PC-3 (cell line): ENCODE data around the gene CASP8AP2. TPM values are rescaled to one million over a fixed set of nuclear protein-coding genes. Genes with fewer than 3 reads are reported as not detected.
"Not testable (repeated sequence)": the region's sequence is repeated elsewhere in the genome, so short reads cannot be mapped to it uniquely, and the experiment has no call there.

Source experiments
- ATAC-seq: fragments of 200-7000 bp; cut with Tn5 transposase; 2 replicates; pipeline ENCODE4 v1.9.1; 2020; ENCODE audit warnings: mild to moderate bottlenecking, moderate library complexity
- BruUV-seq: library from RNA; stranded (reverse); fragments of 400-500 nt; replicated peaks from 2 replicates; lab custom pipeline; 2021; lab: Mats Ljungman, UMichigan
- CTCF ChIA-PET: fragments of 300-600 bp; sonication (Branson Sonifier 250); formaldehyde crosslinking; loops from one replicate; lab custom pipeline; 2022; ENCODE audit warnings: antibody characterized with exemption; lab: Charles Lee
- POLR2A ChIA-PET: fragments of 300-600 bp; sonication (Branson Sonifier 250); formaldehyde crosslinking; loops from one replicate; lab custom pipeline; 2022; ENCODE audit warnings: antibody characterized with exemption; ENCODE audit not compliant: unreplicated experiment; lab: Charles Lee
- DNase-seq: peaks from one replicate; pipeline ENCODE4 v3.0.0-alpha.2; 2015
- H2AFZ ChIP-seq: fragments of 300-600 bp; sonication (generic); 2 replicates; pipeline ENCODE4 v1.6.0; 2016; ENCODE audit warnings: antibody characterized with exemption, low read length
- H3F3A ChIP-seq: fragments of 300-600 bp; sonication (generic); one replicate; pipeline ENCODE4 v1.6.0; 2017; ENCODE audit warnings: antibody characterized with exemption, low read length, control low read depth, mild to moderate bottlenecking; ENCODE audit not compliant: unreplicated experiment
- H3K27ac ChIP-seq: fragments of 300-600 bp; sonication (generic); 2 replicates; pipeline ENCODE4 v1.5.1; 2016; ENCODE audit warnings: mild to moderate bottlenecking, low read length
- H3K27me3 ChIP-seq: fragments of 300-600 bp; sonication (generic); 2 replicates; pipeline ENCODE4 v1.6.1; 2016; ENCODE audit warnings: low read length, mixed read lengths
- H3K36me3 ChIP-seq: fragments of 300-600 bp; sonication (generic); 2 replicates; pipeline ENCODE4 v1.6.1; 2016; ENCODE audit warnings: low read depth, mixed run types, low read length, mixed read lengths
- H3K4me1 ChIP-seq: fragments of 300-600 bp; sonication (generic); 2 replicates; pipeline ENCODE4 v1.5.1; 2016; ENCODE audit warnings: low read length; ENCODE audit not compliant: insufficient read depth
- H3K4me2 ChIP-seq: fragments of 300-600 bp; sonication (generic); 2 replicates; pipeline ENCODE4 v1.6.0; 2016; ENCODE audit warnings: low read length
- H3K4me3 ChIP-seq: fragments of 300-600 bp; sonication (generic); 2 replicates; pipeline ENCODE4 v1.5.1; 2016; ENCODE audit warnings: mild to moderate bottlenecking, low read length, mixed read lengths
- H3K79me2 ChIP-seq: fragments of 300-600 bp; sonication (generic); 2 replicates; pipeline ENCODE4 v1.6.1; 2017; ENCODE audit warnings: low read length, mixed read lengths
- H3K9ac ChIP-seq: fragments of 300-600 bp; sonication (generic); 2 replicates; pipeline ENCODE4 v1.6.0; 2016; ENCODE audit warnings: mild to moderate bottlenecking, low read length
- H3K9me2 ChIP-seq: fragments of 300-600 bp; sonication (generic); replicated peaks from 2 replicates; pipeline ENCODE4 v1.6.1; 2016; ENCODE audit warnings: mixed run types, low read length, mixed read lengths
- H3K9me3 ChIP-seq: fragments of 300-600 bp; sonication (generic); 2 replicates; pipeline ENCODE4 v1.6.1; 2016; ENCODE audit warnings: low read length, mixed read lengths
- H4K20me1 ChIP-seq: fragments of 300-600 bp; sonication (generic); 2 replicates; pipeline ENCODE4 v1.6.1; 2016; ENCODE audit warnings: low read length, mixed read lengths
- EZH2 ChIP-seq: fragments of 300-600 bp; sonication (generic); IDR thresholded peaks from one replicate; pipeline ENCODE4 v1.6.1; 2017; ENCODE audit warnings: antibody characterized with exemption, mild to moderate bottlenecking, low read length; ENCODE audit not compliant: unreplicated experiment
- EZH2phosphoT487 ChIP-seq: fragments of 300-600 bp; sonication (generic); IDR thresholded peaks from 2 replicates; pipeline ENCODE4 v1.6.1; 2018; ENCODE audit warnings: mild to moderate bottlenecking, antibody characterized with exemption, low read length, borderline replicate concordance
- intact Hi-C: fragments of 100-400 bp; cut with micrococcal nuclease; formaldehyde crosslinking; loops from 2 replicates; pipeline ENCODE4 v1.9.0; 2023
- total RNA-seq: library from RNA; depleted of rRNA; stranded (reverse); fragments of >200 nt; gene quantifications from 2 replicates; pipeline ENCODE4 v1.2.3, GENCODE V29; 2014
- TF ChIP-seq, protein P1 (sequence below): fragments of 300-600 bp; sonication (generic); conservative IDR thresholded peaks from 2 replicates; pipeline ENCODE4 v1.5.1; 2017; ENCODE audit warnings: antibody characterized with exemption, low read depth, mild to moderate bottlenecking, low read length

The CASP8AP2 gene
- total RNA-seq, 1 experiment from 2014 or later, result 6.6 TPM

DNA sequence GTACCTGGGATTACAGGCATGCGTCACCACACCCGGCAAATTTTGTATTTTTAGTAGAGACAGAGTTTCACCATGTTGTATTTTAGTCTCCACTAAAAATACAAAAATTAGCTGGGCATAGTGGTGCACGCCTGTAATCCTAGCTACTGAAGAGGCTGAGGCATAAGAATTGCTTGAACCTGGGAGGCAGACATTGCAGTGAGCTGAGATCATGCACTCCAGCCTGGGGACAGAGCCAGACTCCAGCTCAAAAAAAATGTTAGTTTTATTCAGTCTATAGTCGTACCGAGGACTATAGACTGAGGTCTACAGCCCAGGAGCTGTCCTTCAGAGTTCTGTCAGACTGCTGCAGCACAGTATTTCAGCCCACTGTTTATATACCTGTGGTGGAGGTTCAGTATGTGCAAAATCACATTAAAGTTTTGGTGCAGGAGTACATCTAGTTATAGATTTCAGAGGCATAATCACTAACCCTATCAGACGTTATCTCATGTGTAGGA is 3.6 kb upstream of the CASP8AP2 start:
- H3K4me2 ChIP-seq, result no peak overlapping the region
- DNase-seq (no peak), ATAC-seq (no peak)
- BruUV-seq, result no TSS peak
- no peak overlapping the region for H3K27ac ChIP-seq
- TF ChIP-seq EZH2phosphoT487, result no peak
- TF ChIP-seq, protein P1, sequence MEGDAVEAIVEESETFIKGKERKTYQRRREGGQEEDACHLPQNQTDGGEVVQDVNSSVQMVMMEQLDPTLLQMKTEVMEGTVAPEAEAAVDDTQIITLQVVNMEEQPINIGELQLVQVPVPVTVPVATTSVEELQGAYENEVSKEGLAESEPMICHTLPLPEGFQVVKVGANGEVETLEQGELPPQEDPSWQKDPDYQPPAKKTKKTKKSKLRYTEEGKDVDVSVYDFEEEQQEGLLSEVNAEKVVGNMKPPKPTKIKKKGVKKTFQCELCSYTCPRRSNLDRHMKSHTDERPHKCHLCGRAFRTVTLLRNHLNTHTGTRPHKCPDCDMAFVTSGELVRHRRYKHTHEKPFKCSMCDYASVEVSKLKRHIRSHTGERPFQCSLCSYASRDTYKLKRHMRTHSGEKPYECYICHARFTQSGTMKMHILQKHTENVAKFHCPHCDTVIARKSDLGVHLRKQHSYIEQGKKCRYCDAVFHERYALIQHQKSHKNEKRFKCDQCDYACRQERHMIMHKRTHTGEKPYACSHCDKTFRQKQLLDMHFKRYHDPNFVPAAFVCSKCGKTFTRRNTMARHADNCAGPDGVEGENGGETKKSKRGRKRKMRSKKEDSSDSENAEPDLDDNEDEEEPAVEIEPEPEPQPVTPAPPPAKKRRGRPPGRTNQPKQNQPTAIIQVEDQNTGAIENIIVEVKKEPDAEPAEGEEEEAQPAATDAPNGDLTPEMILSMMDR, result no peak
- no peak for TF ChIP-seq EZH2
- no peaks in the 10 kb centered on the region for H3K9me3 ChIP-seq
- no peak overlapping the region for H3K9ac ChIP-seq
- H3K27me3 ChIP-seq, result no peaks in the 10 kb centered on the region
- no peaks in the 10 kb centered on the region for H4K20me1 ChIP-seq
- H2AFZ ChIP-seq, result no peak overlapping the region
- POLR2A ChIA-PET, result no interaction called here
- H3K79me2 ChIP-seq, result peaks cover 14% of the 10 kb centered on the region
- CTCF ChIA-PET, result no interaction called here
- H3K36me3 ChIP-seq, result no peaks in the 10 kb centered on the region
- H3K4me1 ChIP-seq, result no peaks in the 10 kb centered on the region
- intact Hi-C loops, result no loop called here
- H3F3A ChIP-seq, result no peaks in the 10 kb centered on the region
- no peaks in the 10 kb centered on the region for H3K9me2 ChIP-seq
- no peak overlapping the region for H3K4me3 ChIP-seq

DNA sequence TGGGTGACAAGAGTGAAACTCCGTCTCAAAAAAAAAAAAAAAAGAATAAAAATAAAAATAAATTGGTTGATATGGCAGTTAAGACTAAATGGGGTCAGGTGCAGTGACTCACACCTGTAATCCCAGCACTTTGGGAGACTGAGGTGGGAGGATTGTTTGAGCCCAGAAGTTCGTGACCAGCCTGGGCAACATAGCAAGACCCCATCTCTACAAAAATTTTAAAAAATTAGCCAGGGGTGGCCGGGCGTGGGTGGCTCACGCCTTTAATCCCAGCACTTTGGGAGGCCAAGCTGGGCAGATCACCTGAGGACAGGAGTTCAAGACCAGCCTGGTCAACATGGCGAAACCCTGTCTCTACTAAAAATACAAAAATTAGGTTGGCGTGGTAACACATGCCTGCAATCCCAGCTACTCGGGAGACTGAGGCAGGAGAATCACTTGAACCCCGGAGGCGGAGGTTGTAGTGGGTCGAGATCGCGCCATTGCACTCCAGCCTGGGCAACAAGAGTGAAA is 1.1 kb upstream of the CASP8AP2 start:
- DNase-seq, H4K20me1 ChIP-seq, H3K36me3 ChIP-seq, intact Hi-C loops, H3F3A ChIP-seq, H3K4me1 ChIP-seq, H3K9me3 ChIP-seq, BruUV-seq, H3K27ac ChIP-seq, ATAC-seq, H3K9me2 ChIP-seq, H3K27me3 ChIP-seq: not testable (repeated sequence)
- Histone ChIP-seq H3K4me3 (peak overlapping the region; percentile 87), H3K79me2 (peaks cover 18% of the 10 kb centered on the region), H2AFZ (peak overlapping the region; percentile 83), H3K4me2 (peak overlapping the region; percentile 82), H3K9ac (peak overlapping the region; percentile 65)
- ChIA-PET CTCF (interaction anchor here (0.6 kb wide), 1 partner anchor 9 kb away, joined by 5 read pairs; the partner anchor contains the start of gene MDN1), POLR2A (interaction anchor here (0.6 to 1.2 kb wide), 2 partner anchors 9 to 628 kb away, joined by 3 to 11 read pairs; partner anchors contain the start of gene MDN1)

DNA sequence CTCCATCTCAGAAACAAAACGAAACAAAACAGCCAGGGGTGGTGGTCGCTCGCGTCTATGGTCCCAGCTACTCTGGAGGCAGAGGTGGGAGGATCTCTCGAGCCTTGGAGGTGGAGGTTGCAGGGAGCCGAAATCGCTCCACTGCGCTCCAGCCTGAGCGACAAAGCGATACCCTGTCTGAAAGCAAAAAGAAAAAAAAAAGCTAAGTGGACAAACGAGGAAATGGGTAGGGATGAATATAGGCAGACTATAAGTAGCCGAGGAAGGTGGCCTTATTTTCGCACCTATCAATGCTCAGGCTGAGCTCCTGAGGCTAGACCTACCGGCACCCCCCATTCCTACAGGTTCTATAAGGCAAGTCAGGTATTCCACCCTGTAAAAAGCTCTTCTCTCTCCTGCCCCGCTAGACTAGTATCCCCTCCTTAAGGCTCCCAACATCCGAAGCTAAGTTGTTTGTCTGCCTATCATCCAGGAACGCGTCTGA is 650 bp upstream of the CASP8AP2 start:
- CTCF ChIA-PET, result interaction anchor here (0.5 kb wide), 1 partner anchor 13 kb away, joined by 4 read pairs; no protein-coding TSS in a partner anchor
- Histone ChIP-seq H3K4me2 (peak overlapping the region; percentile 82), H3K9me2 (no peaks in the 10 kb centered on the region), H4K20me1 (no peaks in the 10 kb centered on the region), H3K9me3 (no peaks in the 10 kb centered on the region), H2AFZ (peak overlapping the region; percentile 83), H3K4me3 (peak overlapping the region; percentile 87), H3K36me3 (no peaks in the 10 kb centered on the region), H3K9ac (peak overlapping the region; percentile 65), H3K27me3 (no peaks in the 10 kb centered on the region), H3K4me1 (no peaks in the 10 kb centered on the region), H3K27ac (peak overlapping the region; percentile 2; the same call in 1 of the 2 replicates), H3F3A (no peaks in the 10 kb centered on the region), H3K79me2 (peaks cover 18% of the 10 kb centered on the region)
- TSS peak; percentile 76 for BruUV-seq
- DNase-seq (no peak), ATAC-seq (peak; percentile 46)
- POLR2A ChIA-PET, result interaction anchor here (0.5 to 1.2 kb wide), 3 partner anchors 10 to 627 kb away, joined by 3 to 11 read pairs (median 4); partner anchors contain the start of gene MDN1
- TF ChIP-seq EZH2phosphoT487, result no peak
- TF ChIP-seq, protein P1, result no peak
- TF ChIP-seq EZH2, result no peak
- intact Hi-C loops, result no loop called here
